ENCODE data around the gene SLC22A23.

Gene SLC22A23

GRCh38 chr6:3397229-3398164 is 59.4 kb downstream of the SLC22A23 start:
- TF ChIP-seq, protein P1, sequence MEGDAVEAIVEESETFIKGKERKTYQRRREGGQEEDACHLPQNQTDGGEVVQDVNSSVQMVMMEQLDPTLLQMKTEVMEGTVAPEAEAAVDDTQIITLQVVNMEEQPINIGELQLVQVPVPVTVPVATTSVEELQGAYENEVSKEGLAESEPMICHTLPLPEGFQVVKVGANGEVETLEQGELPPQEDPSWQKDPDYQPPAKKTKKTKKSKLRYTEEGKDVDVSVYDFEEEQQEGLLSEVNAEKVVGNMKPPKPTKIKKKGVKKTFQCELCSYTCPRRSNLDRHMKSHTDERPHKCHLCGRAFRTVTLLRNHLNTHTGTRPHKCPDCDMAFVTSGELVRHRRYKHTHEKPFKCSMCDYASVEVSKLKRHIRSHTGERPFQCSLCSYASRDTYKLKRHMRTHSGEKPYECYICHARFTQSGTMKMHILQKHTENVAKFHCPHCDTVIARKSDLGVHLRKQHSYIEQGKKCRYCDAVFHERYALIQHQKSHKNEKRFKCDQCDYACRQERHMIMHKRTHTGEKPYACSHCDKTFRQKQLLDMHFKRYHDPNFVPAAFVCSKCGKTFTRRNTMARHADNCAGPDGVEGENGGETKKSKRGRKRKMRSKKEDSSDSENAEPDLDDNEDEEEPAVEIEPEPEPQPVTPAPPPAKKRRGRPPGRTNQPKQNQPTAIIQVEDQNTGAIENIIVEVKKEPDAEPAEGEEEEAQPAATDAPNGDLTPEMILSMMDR (conservative IDR thresholded peaks at IDR 0.05; ENCODE audit: low read depth, low read length), result no peak
- no peak for DNase-seq (ENCODE audit: low read depth)
- H3K4me3 ChIP-seq (ENCODE audit: low read length), result no peak overlapping the region

GRCh38 chr6:3396503-3397180 is 60.2 kb downstream of the SLC22A23 start:
- no peak overlapping the region for H3K4me3 ChIP-seq (ENCODE audit: low read length)
- DNase-seq (ENCODE audit: low read depth), result no peak
- TF ChIP-seq, protein P1 (conservative IDR thresholded peaks at IDR 0.05; ENCODE audit: low read depth, low read length), result no peak

DNA sequence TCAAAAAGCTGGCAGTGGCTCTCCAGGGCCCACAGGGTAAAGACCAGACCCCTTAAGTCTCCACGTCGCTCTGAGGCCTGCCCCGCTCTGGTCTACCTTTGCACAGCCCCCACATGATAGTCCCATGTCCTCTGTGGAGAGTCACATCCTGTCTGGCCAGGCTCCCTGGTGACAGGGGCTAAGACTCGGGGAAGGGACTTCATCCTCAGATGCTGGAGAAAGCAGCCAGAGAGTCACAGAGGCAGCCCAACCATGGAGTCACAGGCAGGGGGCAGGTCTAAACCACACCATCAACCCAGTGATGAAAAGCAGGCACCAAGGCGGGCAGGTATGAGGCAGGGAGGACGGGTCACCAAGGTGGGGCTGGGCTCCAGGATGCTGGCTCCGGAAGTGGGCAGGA is 62.2 kb downstream of the SLC22A23 start:
- H3K4me3 ChIP-seq (ENCODE audit: low read length), result no peak overlapping the region
- DNase-seq (ENCODE audit: low read depth), result no peak
- TF ChIP-seq, protein P1 (conservative IDR thresholded peaks at IDR 0.05; ENCODE audit: low read depth, low read length), result no peak

DNA sequence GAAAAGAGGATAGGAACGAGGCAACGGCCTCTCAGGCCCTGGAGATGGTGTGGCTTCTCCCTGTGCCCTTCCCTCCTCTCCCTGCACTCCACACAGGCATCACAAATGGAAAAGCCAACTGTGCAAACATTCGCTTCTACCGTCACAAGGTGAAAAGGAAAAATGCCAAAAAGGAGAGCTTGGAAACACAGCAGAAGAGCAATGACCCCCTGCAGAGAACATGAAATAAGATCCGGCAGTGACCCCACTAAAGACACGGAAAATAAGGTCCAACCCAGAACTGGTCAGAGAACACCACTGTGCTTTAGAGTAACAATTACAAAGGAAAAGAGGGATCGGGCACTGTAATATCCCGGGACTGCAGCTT is 63.0 kb downstream of the SLC22A23 start:
- H3K4me3 ChIP-seq (ENCODE audit: low read length), result no peak overlapping the region
- DNase-seq (ENCODE audit: low read depth), result no peak
- TF ChIP-seq, protein P1 (conservative IDR thresholded peaks at IDR 0.05; ENCODE audit: low read depth, low read length), result no peak

DNA sequence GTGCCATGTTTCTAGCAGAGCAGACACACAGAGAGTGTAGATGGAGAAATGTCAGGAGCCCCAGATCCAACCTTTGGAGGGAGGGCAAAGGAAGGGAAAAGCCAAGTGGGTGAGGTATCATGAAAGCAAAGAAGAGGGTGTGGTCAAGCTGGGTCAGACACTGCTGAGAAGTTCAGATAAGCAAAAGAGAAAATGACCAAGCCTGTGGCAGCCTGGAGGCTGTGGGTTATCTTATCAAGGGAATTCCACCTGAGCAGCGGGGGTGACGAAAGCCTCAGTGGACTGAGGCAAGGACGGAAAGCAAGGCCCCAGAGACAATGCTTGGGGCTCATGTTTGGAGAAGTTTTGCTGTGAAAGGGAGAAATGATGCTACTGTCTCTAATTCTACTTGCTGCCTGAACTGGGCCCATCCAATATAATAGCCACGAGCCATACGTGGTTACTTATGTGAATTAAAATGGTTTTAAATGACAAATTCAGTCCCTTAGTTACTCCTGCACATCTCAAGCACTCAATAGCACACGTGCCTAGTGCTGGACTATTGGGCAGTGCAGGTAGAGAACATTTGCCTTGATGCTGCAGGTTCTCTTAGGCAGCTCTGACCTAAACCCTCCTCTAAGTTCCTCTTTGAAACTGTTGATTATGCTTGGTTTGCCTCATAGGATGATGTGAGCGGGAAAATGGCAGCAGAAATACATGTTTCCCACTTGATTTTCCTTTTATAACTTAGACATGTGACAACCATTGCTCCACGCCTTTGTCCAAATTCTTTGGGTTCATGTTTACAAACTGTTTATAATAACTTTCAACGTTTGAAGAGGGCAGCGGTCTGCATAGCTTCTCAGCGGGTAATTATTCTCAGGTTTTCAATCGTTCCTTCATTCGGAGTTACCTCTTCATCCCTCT is 63.7 kb downstream of the SLC22A23 start:
- TF ChIP-seq, protein P1 (conservative IDR thresholded peaks at IDR 0.05; ENCODE audit: low read depth, low read length), result no peak
- H3K4me3 ChIP-seq (ENCODE audit: low read length), result no peak overlapping the region
- DNase-seq (ENCODE audit: low read depth), result no peak

GRCh38 chr6:3391902-3392458 is 64.9 kb downstream of the SLC22A23 start:
- no peak overlapping the region for H3K4me3 ChIP-seq (ENCODE audit: low read length)
- TF ChIP-seq, protein P1 (conservative IDR thresholded peaks at IDR 0.05; ENCODE audit: low read depth, low read length), result no peak
- no peak for DNase-seq (ENCODE audit: low read depth)

Data from retinal pigment epithelial cell (primary cell).